Astrocyte (in vitro differentiated cells and primary cell): Measurements from ENCODE around the gene SPP1.

Experiments used
- CTCF ChIP-seq: IDR thresholded peaks from 2 replicates; pipeline ENCODE4 v1.5.1; 2011; ENCODE audit warnings: low read depth, mild to moderate bottlenecking, inconsistent platforms, low read length, moderate library complexity; ENCODE audit not compliant: insufficient read depth
- EZH2 ChIP-seq: IDR thresholded peaks from 2 replicates; pipeline ENCODE4 v1.6.1; 2012; ENCODE audit warnings: mild to moderate bottlenecking, low read length, inconsistent platforms; ENCODE audit not compliant: insufficient read depth

- TF ChIP-seq EZH2 (no peak), CTCF (no peak)
Observed at GRCh38 chr4:87967193-87967592, 8.3 kb upstream of the SPP1 start.
